ENCODE data around the gene EXOC6B.

Gene EXOC6B

GRCh38 chr2:72178551-72178950, 647.3 kb downstream of the EXOC6B start:
- DNase-seq (ENCODE audit: low spot score) = no peak
- FAIRE-seq = no peak

GRCh38 chr2:72176281-72176680, 649.6 kb downstream of the EXOC6B start:
- FAIRE-seq (no peak), DNase-seq (ENCODE audit: low spot score) (no peak)

- DNase-seq (ENCODE audit: low spot score) (no peak), FAIRE-seq (no peak)
These were observed 650.2 kb downstream of the EXOC6B start for GRCh38 chr2:72175636-72176035.

GRCh38 chr2:72173640-72174321, 652.1 kb downstream of the EXOC6B start:
- DNase-seq (ENCODE audit: low spot score) (no peak), FAIRE-seq (no peak)

- FAIRE-seq = no peak
- no peak for DNase-seq (ENCODE audit: low spot score)
These were observed 653.4 kb downstream of the EXOC6B start for GRCh38 chr2:72172478-72172877.

- FAIRE-seq (no peak), DNase-seq (ENCODE audit: low spot score) (no peak)
These were observed 659.6 kb downstream of the EXOC6B start for GRCh38 chr2:72166279-72166678.

- FAIRE-seq (no peak), DNase-seq (ENCODE audit: low spot score) (no peak)
These were observed 660.0 kb downstream of the EXOC6B start for GRCh38 chr2:72165792-72166191.

- DNase-seq (ENCODE audit: low spot score) (no peak), FAIRE-seq (no peak)
These were observed 663.3 kb downstream of the EXOC6B start for GRCh38 chr2:72162574-72162973.

GRCh38 chr2:72159211-72159993, 666.4 kb downstream of the EXOC6B start:
- FAIRE-seq = no peak
- no peak for DNase-seq (ENCODE audit: low spot score)

GRCh38 chr2:72157871-72158771, 667.7 kb downstream of the EXOC6B start:
- no peak for DNase-seq (ENCODE audit: low spot score)
- FAIRE-seq = no peak

- no peak for FAIRE-seq
These were observed 669.0 kb downstream of the EXOC6B start for GRCh38 chr2:72156872-72157271.

GRCh38 chr2:72155737-72156136, 670.1 kb downstream of the EXOC6B start:
- FAIRE-seq = no peak
- DNase-seq (ENCODE audit: low spot score) = no peak

More at GRCh38 chr2:72156872-72157271, 669.0 kb downstream of the EXOC6B start:
- DNase-seq (ENCODE audit: low spot score) = no peak

GRCh38 chr2:72155151-72155550, 670.7 kb downstream of the EXOC6B start:
- DNase-seq (ENCODE audit: low spot score) (no peak), FAIRE-seq (no peak)

GRCh38 chr2:72154386-72154975, 671.4 kb downstream of the EXOC6B start:
- DNase-seq (ENCODE audit: low spot score) (no peak), FAIRE-seq (no peak)

- no peak for DNase-seq (ENCODE audit: low spot score)
- no peak for FAIRE-seq
These were observed 671.9 kb downstream of the EXOC6B start for GRCh38 chr2:72153924-72154323.

- FAIRE-seq = no peak
- no peak for DNase-seq (ENCODE audit: low spot score)
These were observed 672.6 kb downstream of the EXOC6B start for GRCh38 chr2:72153026-72153791.

- FAIRE-seq = no peak
- DNase-seq (ENCODE audit: low spot score) = no peak
These were observed 674.9 kb downstream of the EXOC6B start for GRCh38 chr2:72150861-72151356.

GRCh38 chr2:72150157-72150860, 675.5 kb downstream of the EXOC6B start:
- peak; percentile 54 for FAIRE-seq
- DNase-seq (ENCODE audit: low spot score) = peak; percentile 73

- DNase-seq (ENCODE audit: low spot score) (no peak), FAIRE-seq (no peak)
These were observed 676.2 kb downstream of the EXOC6B start for GRCh38 chr2:72149556-72150156.

Data from RCC 7860 (cell line).